SK-N-SH (cell line): ENCODE measurements around the gene PXDN. TPM values are rescaled to one million over a fixed set of nuclear protein-coding genes. Genes with fewer than 3 reads are reported as not detected.
A peak's percentile ranks its signal among the peaks of the same experiment; 100 is the strongest.

Experiments used
- CTCF ChIA-PET: fragments of 300-600, 350-600 bp; formaldehyde crosslinking; extraction: SDS; loops from one replicate; lab custom pipeline; 2021; lab: Yijun Ruan, JAX
- POLR2A ChIA-PET: fragments of 350-600 bp; sonication (Branson Sonifier 250); formaldehyde crosslinking; extraction: SDS; loops from one replicate; lab custom pipeline; 2020; ENCODE audit warnings: antibody characterized with exemption, inconsistent platforms; lab: Yijun Ruan, JAX
- DNase-seq: peaks from one replicate; pipeline ENCODE4 v3.0.0; 2012
- H2AFZ ChIP-seq: fragments of 200-600 bp; sonication (generic); 2 replicates; pipeline ENCODE4 v1.8.1; 2016; ENCODE audit warnings: antibody characterized with exemption, mild to moderate bottlenecking, low read depth
- H3F3A ChIP-seq: fragments of 200-600 bp; sonication (generic); replicated peaks from 2 replicates; pipeline ENCODE3; 2016; ENCODE audit warnings: antibody characterized with exemption, mild to moderate bottlenecking; ENCODE audit not compliant: insufficient read depth
- H3K27ac ChIP-seq, 2 experiments: fragments of 200-500 bp in 1 of 2; fragments of 200-600 bp in 1 of 2; sonication (Bioruptor generic) in 1 of 2; sonication (generic), shearing (Covaris generic) in 1 of 2; 2 replicates each; pipeline versions ENCODE4 v1.5.1 to v1.6.1; 2014 to 2016; ENCODE audit warnings: low read depth in 2 of 2, inconsistent platforms in 1 of 2, low read length in 1 of 2, mild to moderate bottlenecking in 1 of 2, mixed read lengths in 1 of 2
- H3K27me3 ChIP-seq: fragments of 200-600 bp; sonication (generic), shearing (Covaris generic); 2 replicates; pipeline ENCODE4 v1.6.1; 2016; ENCODE audit warnings: mixed run types; ENCODE audit not compliant: insufficient read depth
- H3K36me3 ChIP-seq, 2 experiments: fragments of 200-500 bp in 1 of 2; fragments of 200-600 bp in 1 of 2; sonication (Bioruptor generic) in 1 of 2; sonication (generic) in 1 of 2; replicated peaks in 1 of 2; 2 replicates each; pipeline versions ENCODE3 to v1.5.1; 2014 to 2016; ENCODE audit warnings: low read length in 1 of 2, mild to moderate bottlenecking in 1 of 2; ENCODE audit not compliant: insufficient read depth in 2 of 2, control insufficient read depth in 1 of 2
- H3K4me1 ChIP-seq, 2 experiments: fragments of 200-500 bp in 1 of 2; fragments of 200-600 bp in 1 of 2; sonication (Bioruptor generic) in 1 of 2; sonication (generic), shearing (Covaris generic) in 1 of 2; 2 replicates each; pipeline versions ENCODE4 v1.5.1 to v1.6.1; 2014 to 2016; ENCODE audit warnings: low read depth in 1 of 2, low read length in 1 of 2, mixed run types in 1 of 2; ENCODE audit not compliant: insufficient read depth in 2 of 2, control insufficient read depth in 1 of 2
- H3K4me2 ChIP-seq: fragments of 200-600 bp; sonication (generic), shearing (Covaris generic); 2 replicates; pipeline ENCODE4 v1.6.1; 2017; ENCODE audit warnings: mixed run types
- H3K4me3 ChIP-seq, 2 experiments: fragments of 200-500 bp in 1 of 2; fragments of 200-600 bp in 1 of 2; sonication (Bioruptor generic) in 1 of 2; sonication (generic), shearing (Covaris generic) in 1 of 2; 2 replicates each; pipeline versions ENCODE4 v1.5.1 to v1.8.1; 2014 to 2016; ENCODE audit warnings: low read depth in 2 of 2, inconsistent platforms in 1 of 2, low read length in 1 of 2, mild to moderate bottlenecking in 1 of 2, mixed read lengths in 1 of 2, moderate library complexity in 1 of 2
- H3K79me2 ChIP-seq: fragments of 200-600 bp; sonication (generic); 2 replicates; pipeline ENCODE4 v1.8.1; 2017; ENCODE audit warnings: mild to moderate bottlenecking; ENCODE audit not compliant: insufficient read depth
- H3K9ac ChIP-seq: fragments of 200-600 bp; sonication (generic); 2 replicates; pipeline ENCODE4 v1.6.1; 2017; ENCODE audit warnings: mixed run types
- H3K9me2 ChIP-seq: fragments of 200-600 bp; sonication (generic); 2 replicates; pipeline ENCODE4 v1.6.1; 2017; ENCODE audit warnings: mixed run types
- H3K9me3 ChIP-seq: fragments of 200-600 bp; sonication (generic); 2 replicates; pipeline ENCODE4 v1.6.1; 2017; ENCODE audit warnings: mixed run types, mild to moderate bottlenecking, moderate library complexity
- H4K20me1 ChIP-seq: fragments of 200-600 bp; sonication (generic); 2 replicates; pipeline ENCODE4 v1.6.1; 2017; ENCODE audit warnings: mild to moderate bottlenecking, mixed run types; ENCODE audit not compliant: insufficient read depth
- CHD2 ChIP-seq: fragments of 150-350 bp; IDR thresholded peaks from 2 replicates; pipeline ENCODE4 v1.6.1; 2018; ENCODE audit warnings: low read length; ENCODE audit not compliant: partially characterized antibody
- ELF1 ChIP-seq: IDR thresholded peaks from 2 replicates; pipeline ENCODE4 v1.4.0; 2012
- EP300 ChIP-seq, 2 experiments: IDR thresholded peaks; 2 replicates each; pipeline versions ENCODE4 v1.4.0 to v1.6.1; 2012; ENCODE audit warnings: borderline replicate concordance in 1 of 2, low read depth in 1 of 2, low read length in 1 of 2
- FOSL2 ChIP-seq: IDR thresholded peaks from 2 replicates; pipeline ENCODE4 v1.4.0; 2012; ENCODE audit warnings: low read depth, mild to moderate bottlenecking, moderate library complexity, borderline replicate concordance
- FOXJ3 ChIP-seq: sonication (generic); formaldehyde crosslinking; IDR thresholded peaks from 2 replicates; pipeline ENCODE4 v1.5.1; 2020; ENCODE audit warnings: mild to moderate bottlenecking, missing genetic modification reagents
- FOXM1 ChIP-seq: IDR thresholded peaks from 2 replicates; pipeline ENCODE4 v1.4.0; 2012; ENCODE audit warnings: low read depth, mild to moderate bottlenecking
- GATA2 ChIP-seq: sonication (generic); formaldehyde crosslinking; IDR thresholded peaks from 2 replicates; pipeline ENCODE4 v1.5.0; 2020; ENCODE audit warnings: mild to moderate bottlenecking, missing genetic modification reagents
- JUND ChIP-seq: IDR thresholded peaks from 2 replicates; pipeline ENCODE4 v1.4.0; 2012
- MXI1 ChIP-seq: IDR thresholded peaks from 2 replicates; pipeline ENCODE4 v1.6.1; 2012; ENCODE audit warnings: mild to moderate bottlenecking, low read depth, low read length, improper control_type of control experiment
- NFIC ChIP-seq: IDR thresholded peaks from 2 replicates; pipeline ENCODE4 v1.4.0; 2012; ENCODE audit warnings: borderline replicate concordance
- POLR2AphosphoS5 ChIP-seq: IDR thresholded peaks from 2 replicates; pipeline ENCODE4 v1.6.1; 2012; ENCODE audit warnings: low read depth, low read length
- RAD21 ChIP-seq: IDR thresholded peaks from 2 replicates; pipeline ENCODE4 v1.6.1; 2012; ENCODE audit warnings: mild to moderate bottlenecking, low read length
- RCOR1 ChIP-seq: fragments of 150-350 bp; IDR thresholded peaks from 2 replicates; pipeline ENCODE4 v1.6.1; 2017; ENCODE audit warnings: antibody characterized with exemption, low read length
- TAF1 ChIP-seq: IDR thresholded peaks from 2 replicates; pipeline ENCODE4 v1.6.1; 2012; ENCODE audit warnings: low read depth, mild to moderate bottlenecking, low read length, moderate library complexity, borderline replicate concordance
- TCF12 ChIP-seq: IDR thresholded peaks from 2 replicates; pipeline ENCODE4 v1.4.0; 2012
- ZBTB33 ChIP-seq: IDR thresholded peaks from 2 replicates; pipeline ENCODE4 v1.4.0; 2012; ENCODE audit warnings: low read depth, borderline replicate concordance
- WGBS: methylation state at CpG from one replicate; pipeline ENCODE4 v1.1.6; 2017; ENCODE audit warnings: low lambda C conversion rate; 5-methylcytosine and 5-hydroxymethylcytosine counted together
- polyA plus RNA-seq, 3 experiments: library from polyadenylated mRNA; depleted of rRNA; stranded (reverse); fragments of >200 nt; gene quantifications; 2 replicates each; pipeline ENCODE4 v1.2.3, GENCODE V29; 2012
- TF ChIP-seq, protein P1 (sequence below): IDR thresholded peaks from 2 replicates; pipeline ENCODE4 v1.4.0; 2012; ENCODE audit warnings: low read depth
- TF ChIP-seq, protein P2 (sequence below): fragments of 150-350 bp; IDR thresholded peaks from 2 replicates; pipeline ENCODE4 v1.6.1; 2017; ENCODE audit warnings: antibody characterized with exemption, low read length, low read depth, borderline replicate concordance
- TF ChIP-seq, protein P3 (sequence below): IDR thresholded peaks from 2 replicates; pipeline ENCODE4; 2012

PXDN gene
- polyA plus RNA-seq, 1 of the 3 experiments (the other 2 are of a cell fraction) = 146 TPM

DNA sequence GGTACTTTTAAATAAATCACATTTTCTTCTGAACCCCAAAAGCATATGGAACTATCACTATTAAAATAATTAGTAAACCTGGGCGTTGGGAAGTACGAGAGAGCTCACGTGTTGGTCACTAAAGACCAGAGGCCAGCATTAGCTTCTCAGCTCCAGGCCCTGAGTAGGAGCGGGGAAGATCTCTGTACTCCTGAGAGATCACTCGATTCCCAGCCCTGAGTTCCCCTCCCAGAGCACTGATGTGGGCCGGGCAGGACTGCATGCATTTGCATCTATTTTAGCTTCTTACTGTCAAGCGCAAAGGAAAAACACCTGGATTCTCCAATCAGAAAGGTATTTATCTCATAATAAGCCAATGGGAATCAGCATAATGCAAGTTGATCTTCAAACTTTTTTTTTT, 6.2 kb downstream of the PXDN start:
- H3K4me1 ChIP-seq = peaks cover 44 to 64% of the 10 kb centered on the region in 2 experiments
- ChIA-PET CTCF (interaction anchor here (1.3 to 7.1 kb wide), 6 partner anchors 9 to 146 kb away, joined by 4 to 47 read pairs (median 6); no protein-coding TSS in a partner anchor), POLR2A (interaction anchor here (0.7 to 1.4 kb wide), 3 partner anchors 10 to 90 kb away, joined by 3 to 4 read pairs (median 4); no protein-coding TSS in a partner anchor)
- H3K36me3 ChIP-seq = peaks cover 7 to 30% of the 10 kb centered on the region in 2 experiments
- H3K27ac ChIP-seq = peak overlapping the region; percentile 91 to 97
- H3F3A ChIP-seq = peaks cover 47% of the 10 kb centered on the region
- 81% methylated on average over 7 of the region's 7 CpGs for WGBS
- H3K27me3 ChIP-seq = no peaks in the 10 kb centered on the region
- TF ChIP-seq ZBTB33 = no peak
- no peak for TF ChIP-seq GATA2 (CRISPR knock-in tag)
- no peak for TF ChIP-seq POLR2AphosphoS5
- no peak for TF ChIP-seq MXI1
- no peak for TF ChIP-seq NFIC
- no peaks in the 10 kb centered on the region for H4K20me1 ChIP-seq
- H3K9ac ChIP-seq = peak overlapping the region; percentile 67; the same call in 1 of the 2 replicates
- peaks cover 93% of the 10 kb centered on the region for H3K79me2 ChIP-seq
- no peaks in the 10 kb centered on the region for H3K9me2 ChIP-seq
- peak overlapping the region; percentile 76; the same call in 1 of the 2 replicates for H3K4me2 ChIP-seq
- no peak overlapping the region for H2AFZ ChIP-seq
- peaks cover 7% of the 10 kb centered on the region; the same call in 1 of the 2 replicates for H3K9me3 ChIP-seq
- no peak for DNase-seq
- no peak overlapping the region for H3K4me3 ChIP-seq

DNA sequence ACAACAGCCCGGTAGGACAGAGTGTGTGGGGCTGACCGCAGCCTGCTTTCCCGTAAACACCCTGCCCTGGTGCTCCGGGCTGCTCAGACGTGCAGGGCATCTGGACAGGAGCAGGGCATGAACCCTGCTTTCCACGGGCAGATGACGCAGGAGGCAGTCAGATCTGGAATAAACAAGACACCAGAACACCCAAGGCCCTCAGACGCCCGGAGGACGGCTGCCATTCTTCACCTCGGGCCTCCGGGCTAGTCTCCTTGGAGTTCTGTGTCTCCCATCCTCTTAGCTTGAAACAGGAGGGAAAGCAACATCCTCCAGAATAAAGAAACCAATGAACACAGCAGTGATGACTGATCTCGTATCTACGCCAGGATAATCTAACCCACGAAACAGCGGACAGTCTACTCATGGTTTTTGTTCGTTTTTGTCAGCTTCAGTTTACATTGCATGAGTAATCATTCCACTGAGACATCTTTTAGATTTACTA, 7.3 kb downstream of the PXDN start:
- Histone ChIP-seq H3K9me3 (peaks cover 7% of the 10 kb centered on the region; the same call in 1 of the 2 replicates), H3K4me2 (peak overlapping the region; percentile 76), H3K27me3 (no peaks in the 10 kb centered on the region), H3K4me3 (peak overlapping the region; percentile 10 to 32), H3F3A (peaks cover 46% of the 10 kb centered on the region), H3K27ac (peak overlapping the region; percentile 91 to 97), H3K36me3 (peaks cover 6 to 36% of the 10 kb centered on the region in 2 experiments), H2AFZ (no peak overlapping the region), H3K9ac (peak overlapping the region; percentile 67), H4K20me1 (no peaks in the 10 kb centered on the region), H3K4me1 (peaks cover 51 to 70% of the 10 kb centered on the region in 2 experiments), H3K79me2 (peaks cover 96% of the 10 kb centered on the region), H3K9me2 (no peaks in the 10 kb centered on the region)
- ChIA-PET POLR2A (interaction anchor here (0.7 to 1.7 kb wide), 5 partner anchors 14 to 806 kb away, joined by 3 to 6 read pairs (median 3); no protein-coding TSS in a partner anchor), CTCF (interaction anchor here (1.3 to 7.1 kb wide), 6 partner anchors 12 to 187 kb away, joined by 4 to 47 read pairs (median 4); no protein-coding TSS in a partner anchor)
- DNase-seq = peak; percentile 80
- TF ChIP-seq, protein P1, sequence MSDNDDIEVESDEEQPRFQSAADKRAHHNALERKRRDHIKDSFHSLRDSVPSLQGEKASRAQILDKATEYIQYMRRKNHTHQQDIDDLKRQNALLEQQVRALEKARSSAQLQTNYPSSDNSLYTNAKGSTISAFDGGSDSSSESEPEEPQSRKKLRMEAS = 0 out of 2 replicates have a peak, but pooled peaks have one; percentile 49
- TF ChIP-seq TCF12 (peak; percentile 68), MXI1 (peak; percentile 77; the same call in 1 of the 2 replicates), NFIC (peak; percentile 20; the same call in 1 of the 2 replicates), FOXM1 (no peak), JUND (peak; percentile 50; the same call in 1 of the 2 replicates), RCOR1 (0 out of 2 replicates have a peak, but pooled peaks have one; percentile 61), FOSL2 (peak; percentile 48; the same call in 1 of the 2 replicates), ELF1 (no peak), FOXJ3 (CRISPR knock-in tag) (peak; percentile 96), RAD21 (no peak), POLR2AphosphoS5 (peak; percentile 45; the same call in 1 of the 2 replicates), EP300 (IDR thresholded peaks at IDR 0.05; ENCODE audit: borderline replicate concordance in 1 of 2, low read depth in 1 of 2, low read length in 1 of 2) (peak; percentile 18 to 73; a peak in 3 of 4 replicates), CHD2 (peak; percentile 4), GATA2 (CRISPR knock-in tag) (peak; percentile 63; the same call in 1 of the 2 replicates), TAF1 (no peak)
- TF ChIP-seq, protein P2, sequence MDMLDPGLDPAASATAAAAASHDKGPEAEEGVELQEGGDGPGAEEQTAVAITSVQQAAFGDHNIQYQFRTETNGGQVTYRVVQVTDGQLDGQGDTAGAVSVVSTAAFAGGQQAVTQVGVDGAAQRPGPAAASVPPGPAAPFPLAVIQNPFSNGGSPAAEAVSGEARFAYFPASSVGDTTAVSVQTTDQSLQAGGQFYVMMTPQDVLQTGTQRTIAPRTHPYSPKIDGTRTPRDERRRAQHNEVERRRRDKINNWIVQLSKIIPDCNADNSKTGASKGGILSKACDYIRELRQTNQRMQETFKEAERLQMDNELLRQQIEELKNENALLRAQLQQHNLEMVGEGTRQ = peak; percentile 14; the same call in 1 of the 2 replicates
- TF ChIP-seq, protein P3, sequence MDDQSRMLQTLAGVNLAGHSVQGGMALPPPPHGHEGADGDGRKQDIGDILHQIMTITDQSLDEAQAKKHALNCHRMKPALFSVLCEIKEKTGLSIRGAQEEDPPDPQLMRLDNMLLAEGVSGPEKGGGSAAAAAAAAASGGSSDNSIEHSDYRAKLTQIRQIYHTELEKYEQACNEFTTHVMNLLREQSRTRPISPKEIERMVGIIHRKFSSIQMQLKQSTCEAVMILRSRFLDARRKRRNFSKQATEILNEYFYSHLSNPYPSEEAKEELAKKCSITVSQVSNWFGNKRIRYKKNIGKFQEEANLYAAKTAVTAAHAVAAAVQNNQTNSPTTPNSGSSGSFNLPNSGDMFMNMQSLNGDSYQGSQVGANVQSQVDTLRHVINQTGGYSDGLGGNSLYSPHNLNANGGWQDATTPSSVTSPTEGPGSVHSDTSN = peak; percentile 84
- 15% methylated on average over 11 of the region's 17 CpGs for WGBS
